Measurements from ENCODE around the gene MAN2A2. TPM values are rescaled to one million over a fixed set of nuclear protein-coding genes. Genes with fewer than 3 reads are reported as not detected.
A peak's percentile ranks its signal among the peaks of the same experiment; 100 is the strongest.

MAN2A2 gene
- total and polyA plus RNA-seq, 9 of the 15 experiments (the other 6 are each of a cell fraction or from before 2014, with no cell fraction given) = 7.3 to 151 (median 43.4) TPM

DNA sequence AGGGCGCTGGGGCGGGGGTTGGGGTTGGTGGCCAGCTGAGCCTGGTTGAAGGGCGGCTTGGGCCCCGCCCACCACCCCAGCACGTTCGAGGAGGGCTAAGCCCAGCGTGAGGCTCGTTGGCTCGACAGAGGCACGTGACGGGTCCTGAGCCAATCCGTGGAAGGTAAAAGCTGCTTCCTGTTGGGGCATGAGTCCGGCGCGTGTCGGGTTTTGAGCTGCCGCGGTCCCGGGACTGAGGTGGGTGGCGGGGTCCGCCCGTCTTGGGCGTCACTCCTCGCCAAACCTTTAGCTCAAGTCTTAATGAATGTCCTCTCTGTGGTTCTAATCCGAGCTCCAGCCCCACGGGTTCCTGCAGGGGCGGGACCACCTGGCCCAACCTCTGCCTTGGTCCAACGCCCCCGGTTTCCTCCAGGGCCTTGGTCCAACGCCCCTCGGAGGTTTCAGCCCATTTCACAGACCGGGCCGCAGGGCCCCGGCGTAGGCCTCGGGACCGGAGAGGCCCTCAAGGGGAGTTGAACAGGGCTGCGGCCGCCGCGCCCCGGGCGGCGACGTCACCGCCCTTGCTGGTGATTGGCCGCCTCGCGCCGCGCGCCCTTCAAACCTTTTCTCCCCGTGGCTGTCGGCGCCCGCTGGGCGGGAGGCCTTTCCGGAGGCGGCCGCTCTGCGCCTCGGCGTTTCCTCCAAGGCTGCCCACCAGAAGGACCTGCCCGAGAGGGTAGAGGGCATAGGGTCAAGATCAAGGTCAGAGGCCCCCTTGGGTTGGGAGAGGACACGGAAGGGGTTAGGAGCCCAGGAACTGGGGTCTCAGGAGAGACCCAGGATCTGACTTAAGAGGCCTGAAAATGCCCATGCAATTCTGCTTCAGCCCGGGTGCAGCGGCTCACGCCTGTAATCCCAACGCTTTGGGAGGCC lies 51.9 kb downstream of the MAN2A2 start, which contains the start of gene RCCD1 (continued):
- TF ChIP-seq, protein P1, sequence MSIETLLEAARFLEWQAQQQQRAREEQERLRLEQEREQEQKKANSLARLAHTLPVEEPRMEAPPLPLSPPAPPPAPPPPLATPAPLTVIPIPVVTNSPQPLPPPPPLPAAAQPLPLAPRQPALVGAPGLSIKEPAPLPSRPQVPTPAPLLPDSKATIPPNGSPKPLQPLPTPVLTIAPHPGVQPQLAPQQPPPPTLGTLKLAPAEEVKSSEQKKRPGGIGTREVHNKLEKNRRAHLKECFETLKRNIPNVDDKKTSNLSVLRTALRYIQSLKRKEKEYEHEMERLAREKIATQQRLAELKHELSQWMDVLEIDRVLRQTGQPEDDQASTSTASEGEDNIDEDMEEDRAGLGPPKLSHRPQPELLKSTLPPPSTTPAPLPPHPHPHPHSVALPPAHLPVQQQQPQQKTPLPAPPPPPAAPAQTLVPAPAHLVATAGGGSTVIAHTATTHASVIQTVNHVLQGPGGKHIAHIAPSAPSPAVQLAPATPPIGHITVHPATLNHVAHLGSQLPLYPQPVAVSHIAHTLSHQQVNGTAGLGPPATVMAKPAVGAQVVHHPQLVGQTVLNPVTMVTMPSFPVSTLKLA (conservative IDR thresholded peaks at IDR 0.05) = peak; percentile 97 to 98
- TF ChIP-seq RBM14 (IDR thresholded peaks at IDR 0.05; ENCODE audit: borderline replicate concordance, insufficient read depth, low read depth, low read length) (no peak), NFRKB (IDR thresholded peaks at IDR 0.05; ENCODE audit: low read depth) (peak; percentile 90), MTF1 (CRISPR knock-in tag; IDR thresholded peaks at IDR 0.05; ENCODE audit: borderline replicate concordance) (no peak), RBBP5 (IDR thresholded peaks at IDR 0.05; ENCODE audit: borderline replicate concordance, insufficient read depth, low read length, poor library complexity, severe bottlenecking) (peak; percentile 56), ZNF583 (CRISPR knock-in tag; IDR thresholded peaks at IDR 0.05) (peak; percentile 54; the same call in 1 of the 2 replicates), XRCC3 (IDR thresholded peaks at IDR 0.05) (no peak), RBM22 (IDR thresholded peaks at IDR 0.05; ENCODE audit: low read depth, low read length, poor library complexity, severe bottlenecking) (peak; percentile 72), FOXM1 (IDR thresholded peaks at IDR 0.05; ENCODE audit: low read depth) (peak; percentile 99), FOXM1 (CRISPR knock-in tag; IDR thresholded peaks at IDR 0.05; ENCODE audit: low read depth) (peak; percentile 99), ZNF143 (CRISPR knock-in tag; IDR thresholded peaks at IDR 0.05) (0 out of 2 replicates have a peak, but pooled peaks have one; percentile 17), EP300 (IDR thresholded peaks at IDR 0.05; ENCODE audit: low read length) (peak; percentile 21; the same call in 1 of the 2 replicates), ZNF586 (CRISPR knock-in tag; conservative IDR thresholded peaks at IDR 0.05) (no peak), TEAD1 (CRISPR knock-in tag; IDR thresholded peaks at IDR 0.05) (peak in 1 of 2 experiments; percentile 65; a peak in 1 of 4 replicates), CBX8 (IDR thresholded peaks at IDR 0.05; ENCODE audit: borderline replicate concordance, extremely low read depth, low read depth, low read length, poor library complexity, severe bottlenecking) (no peak)
- TF ChIP-seq, protein P2, sequence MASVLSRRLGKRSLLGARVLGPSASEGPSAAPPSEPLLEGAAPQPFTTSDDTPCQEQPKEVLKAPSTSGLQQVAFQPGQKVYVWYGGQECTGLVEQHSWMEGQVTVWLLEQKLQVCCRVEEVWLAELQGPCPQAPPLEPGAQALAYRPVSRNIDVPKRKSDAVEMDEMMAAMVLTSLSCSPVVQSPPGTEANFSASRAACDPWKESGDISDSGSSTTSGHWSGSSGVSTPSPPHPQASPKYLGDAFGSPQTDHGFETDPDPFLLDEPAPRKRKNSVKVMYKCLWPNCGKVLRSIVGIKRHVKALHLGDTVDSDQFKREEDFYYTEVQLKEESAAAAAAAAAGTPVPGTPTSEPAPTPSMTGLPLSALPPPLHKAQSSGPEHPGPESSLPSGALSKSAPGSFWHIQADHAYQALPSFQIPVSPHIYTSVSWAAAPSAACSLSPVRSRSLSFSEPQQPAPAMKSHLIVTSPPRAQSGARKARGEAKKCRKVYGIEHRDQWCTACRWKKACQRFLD (CRISPR knock-in tag; IDR thresholded peaks at IDR 0.05) = 0 out of 2 replicates have a peak, but pooled peaks have one; percentile 72
- TF ChIP-seq, protein P3, sequence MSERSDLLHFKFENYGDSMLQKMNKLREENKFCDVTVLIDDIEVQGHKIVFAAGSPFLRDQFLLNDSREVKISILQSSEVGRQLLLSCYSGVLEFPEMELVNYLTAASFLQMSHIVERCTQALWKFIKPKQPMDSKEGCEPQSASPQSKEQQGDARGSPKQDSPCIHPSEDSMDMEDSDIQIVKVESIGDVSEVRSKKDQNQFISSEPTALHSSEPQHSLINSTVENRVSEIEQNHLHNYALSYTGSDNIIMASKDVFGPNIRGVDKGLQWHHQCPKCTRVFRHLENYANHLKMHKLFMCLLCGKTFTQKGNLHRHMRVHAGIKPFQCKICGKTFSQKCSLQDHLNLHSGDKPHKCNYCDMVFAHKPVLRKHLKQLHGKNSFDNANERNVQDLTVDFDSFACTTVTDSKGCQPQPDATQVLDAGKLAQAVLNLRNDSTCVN (CRISPR knock-in tag; IDR thresholded peaks at IDR 0.05) = peak; percentile 40; the same call in 1 of the 2 replicates
- TF ChIP-seq, protein P4, sequence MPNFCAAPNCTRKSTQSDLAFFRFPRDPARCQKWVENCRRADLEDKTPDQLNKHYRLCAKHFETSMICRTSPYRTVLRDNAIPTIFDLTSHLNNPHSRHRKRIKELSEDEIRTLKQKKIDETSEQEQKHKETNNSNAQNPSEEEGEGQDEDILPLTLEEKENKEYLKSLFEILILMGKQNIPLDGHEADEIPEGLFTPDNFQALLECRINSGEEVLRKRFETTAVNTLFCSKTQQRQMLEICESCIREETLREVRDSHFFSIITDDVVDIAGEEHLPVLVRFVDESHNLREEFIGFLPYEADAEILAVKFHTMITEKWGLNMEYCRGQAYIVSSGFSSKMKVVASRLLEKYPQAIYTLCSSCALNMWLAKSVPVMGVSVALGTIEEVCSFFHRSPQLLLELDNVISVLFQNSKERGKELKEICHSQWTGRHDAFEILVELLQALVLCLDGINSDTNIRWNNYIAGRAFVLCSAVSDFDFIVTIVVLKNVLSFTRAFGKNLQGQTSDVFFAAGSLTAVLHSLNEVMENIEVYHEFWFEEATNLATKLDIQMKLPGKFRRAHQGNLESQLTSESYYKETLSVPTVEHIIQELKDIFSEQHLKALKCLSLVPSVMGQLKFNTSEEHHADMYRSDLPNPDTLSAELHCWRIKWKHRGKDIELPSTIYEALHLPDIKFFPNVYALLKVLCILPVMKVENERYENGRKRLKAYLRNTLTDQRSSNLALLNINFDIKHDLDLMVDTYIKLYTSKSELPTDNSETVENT (CRISPR knock-in tag; IDR thresholded peaks at IDR 0.05) = peak; percentile 70; the same call in 1 of the 2 replicates
